AG09309 (cell line): ENCODE measurements around the gene ALAS1.

ENCODE experiments used
- DNase-seq: peaks from one replicate; pipeline ENCODE4 v3.0.0-alpha.2; 2010; ENCODE audit warnings: low read depth
- H3K4me3 ChIP-seq: 2 replicates; pipeline ENCODE4 v1.5.1; 2011; ENCODE audit warnings: mild to moderate bottlenecking, low read depth, low read length, moderate library complexity; ENCODE audit not compliant: control insufficient read depth
- CTCF ChIP-seq: IDR thresholded peaks from 2 replicates; pipeline ENCODE4 v1.5.1; 2011; ENCODE audit warnings: mild to moderate bottlenecking, low read depth, low read length, inconsistent platforms; ENCODE audit not compliant: insufficient read depth, control insufficient read depth; ENCODE audit errors: missing control alignments

The ALAS1 gene

GRCh38 chr3:52256622-52257021, 58.7 kb downstream of the ALAS1 start:
- TF ChIP-seq CTCF: no peak
- H3K4me3 ChIP-seq: no peak overlapping the region
- DNase-seq: no peak

- DNase-seq: no peak
- no peak for TF ChIP-seq CTCF
- H3K4me3 ChIP-seq: no peak overlapping the region
Measured at GRCh38 chr3:52257911-52258310, 60.0 kb downstream of the ALAS1 start.

- TF ChIP-seq CTCF: no peak
- H3K4me3 ChIP-seq: no peak overlapping the region
- DNase-seq: no peak
Measured at GRCh38 chr3:52259035-52259434, 61.1 kb downstream of the ALAS1 start.

- no peak for TF ChIP-seq CTCF
- no peak for DNase-seq
- H3K4me3 ChIP-seq: no peak overlapping the region
Measured at GRCh38 chr3:52259448-52259847, 61.5 kb downstream of the ALAS1 start.

- no peak overlapping the region for H3K4me3 ChIP-seq
- no peak for TF ChIP-seq CTCF
- no peak for DNase-seq
Measured at GRCh38 chr3:52262447-52262846, 64.5 kb downstream of the ALAS1 start.
